Psoas muscle (tissue), 8 donors: ENCODE measurements around the gene IL9. TPM values are rescaled to one million over a fixed set of nuclear protein-coding genes. Genes with fewer than 3 reads are reported as not detected.

Source experiments
- ATAC-seq, 4 donors: fragments of 200-7000 bp; cut with Tn5 transposase; one replicate each; pipeline ENCODE4 v1.9.1; 2020; ENCODE audit warnings: moderate library complexity in 3 of 4, mild to moderate bottlenecking in 2 of 4
- DNase-seq, 2 donors: peaks; one replicate each; pipeline ENCODE4 v3.0.0-alpha.2; 2020
- H3K27ac ChIP-seq: fragments of 200-600 bp; one replicate; pipeline ENCODE4 v1.8.0; 2022
- H3K27me3 ChIP-seq, 3 donors: fragments of 200-600 bp in 1 of 3; one replicate each; pipeline versions ENCODE4 v1.6.1 to v1.8.0; 2013 to 2022; ENCODE audit warnings: low read length in 2 of 3, mild to moderate bottlenecking in 2 of 3, moderate library complexity in 1 of 3; ENCODE audit not compliant: insufficient read depth in 3 of 3
- H3K36me3 ChIP-seq, 2 donors: fragments of 200-600 bp in 1 of 2; one replicate each; pipeline versions ENCODE4 v1.6.1 to v1.8.0; 2013 to 2022; ENCODE audit warnings: low read depth in 1 of 2, mild to moderate bottlenecking in 1 of 2, moderate library complexity in 1 of 2; ENCODE audit not compliant: insufficient read depth in 1 of 2
- H3K4me1 ChIP-seq: fragments of 200-600 bp; one replicate; pipeline ENCODE4 v1.8.0; 2022
- H3K4me3 ChIP-seq: fragments of 200-600 bp; one replicate; pipeline ENCODE4 v1.8.0; 2022; ENCODE audit warnings: mild to moderate bottlenecking
- H3K9me3 ChIP-seq: fragments of 200-600 bp; one replicate; pipeline ENCODE4 v1.8.0; 2022
- CTCF ChIP-seq: fragments of 200-600 bp; IDR thresholded peaks from one replicate; pipeline ENCODE4 v1.8.0; 2022; ENCODE audit warnings: antibody characterized with exemption
- WGBS, 3 donors: extraction: QIAGEN DNeasy Blood & Tissue Kit; methylation state at CpG; one replicate each; pipeline versions ENCODE4 v1.1.6 to v1.1.7; 2013; 5-methylcytosine and 5-hydroxymethylcytosine counted together
- intact Hi-C, 2 donors: fragments of 100-400 bp; cut with DNase I; formaldehyde crosslinking; loops; one replicate each; pipeline versions ENCODE4 v1.11.0 to v1.14.2; 2022
- polyA plus RNA-seq, 3 donors: library from polyadenylated mRNA; stranded (reverse); fragments of 200-250 nt; gene quantifications; one replicate each; pipeline ENCODE4 v1.2.3, GENCODE V29; 2013
- total RNA-seq, 4 donors: library from RNA; stranded (reverse); fragmentation: NEBNext Ultra II Directional in 2 of 4; extraction: Animal tissue kit (Norgen Biotek cat#: 25700) in 2 of 4; gene quantifications; one replicate each; pipeline versions ENCODE4 v1.2.1 to v1.2.4, GENCODE V29; 2021 to 2023
- donor health status: healthy with polysubstance abuse.
- donor health status: DM: no; HTN: no; CAD: no; lungs with moderate emphysema.
- donor health status: Bipolar disorder and iron deficiency.
- donor health status: healthy.
- donor health status: DM: yes; HTN: yes; CAD: no.
- donor health status: DM: no; HTN: no; CAD: no.
- donor health status: DM: no; HTN: no; CAD: no.
- donor health status: DM: yes; HTN: yes; CAD: no.

IL9 gene
- total and polyA plus RNA-seq, 7 donors, result not detected

- peak in 1 of 2 donors; percentile 48 for DNase-seq
- WGBS, 3 donors, result 4 to 8% (median 5%) methylated on average over 68 to 99 of the region's 99 CpGs
- intact Hi-C loops, result no loop called here
These were observed 34.6 kb upstream of the IL9 start for GRCh38 chr5:135930029-135930948.

GRCh38 chr5:135921388-135921787 lies 25.7 kb upstream of the IL9 start:
- Histone ChIP-seq H3K9me3 (no peaks in the 10 kb centered on the region), H3K36me3 (no peaks in the 10 kb centered on the region), H3K4me3 (no peak overlapping the region), H3K27ac (no peak overlapping the region), H3K27me3 (peaks cover 0 to 12% (median 6%) of the 10 kb centered on the region in 3 donors), H3K4me1 (no peaks in the 10 kb centered on the region)
- peak in 2 of 4 donors; percentile 58 to 65 for ATAC-seq
- intact Hi-C loops, result no loop called here
- 28 to 53% (median 30%) methylated on average over 1 of the region's 1 CpG for WGBS, 3 donors
- no peak for TF ChIP-seq CTCF
- DNase-seq, result no peak

More at GRCh38 chr5:135930029-135930948, 34.6 kb upstream of the IL9 start:
- peaks cover 7 to 60% (median 9%) of the 10 kb centered on the region in 3 donors for H3K27me3 ChIP-seq
- peak overlapping the region; percentile 55 for H3K4me3 ChIP-seq
- TF ChIP-seq CTCF, result no peak
- no peak for ATAC-seq
- H3K9me3 ChIP-seq, result no peaks in the 10 kb centered on the region
- no peak overlapping the region for H3K27ac ChIP-seq
- no peaks in the 10 kb centered on the region for H3K4me1 ChIP-seq
- no peaks in the 10 kb centered on the region for H3K36me3 ChIP-seq

GRCh38 chr5:135920199-135920598 lies 24.6 kb upstream of the IL9 start:
- H3K4me3 ChIP-seq, result no peak overlapping the region
- no peaks in the 10 kb centered on the region for H3K36me3 ChIP-seq
- peaks cover 0 to 4% (median 0%) of the 10 kb centered on the region in 3 donors for H3K27me3 ChIP-seq
- no peaks in the 10 kb centered on the region for H3K9me3 ChIP-seq
- TF ChIP-seq CTCF, result no peak
- intact Hi-C loops, result no loop called here
- WGBS, 3 donors, result 71 to 81% (median 78%) methylated on average over 3 of the region's 3 CpGs
- no peak overlapping the region for H3K27ac ChIP-seq
- H3K4me1 ChIP-seq, result no peaks in the 10 kb centered on the region
- no peak for DNase-seq
- ATAC-seq, result no peak

GRCh38 chr5:135916638-135917263 lies 21.1 kb upstream of the IL9 start:
- H3K4me3 ChIP-seq, result no peak overlapping the region
- intact Hi-C loops, result no loop called here
- no peak for TF ChIP-seq CTCF
- ATAC-seq (no peak), DNase-seq (no peak)
- H3K9me3 ChIP-seq, result no peaks in the 10 kb centered on the region
- no peaks in the 10 kb centered on the region for H3K36me3 ChIP-seq
- peaks cover 0 to 7% (median 0%) of the 10 kb centered on the region in 3 donors for H3K27me3 ChIP-seq
- no peaks in the 10 kb centered on the region for H3K4me1 ChIP-seq
- 60 to 73% (median 64%) methylated on average over 8 of the region's 8 CpGs for WGBS, 3 donors
- no peak overlapping the region for H3K27ac ChIP-seq
